Adrenal gland (tissue), 12 donors: Measurements from ENCODE around the gene TGFBR1. TPM values are rescaled to one million over a fixed set of nuclear protein-coding genes. Genes with fewer than 3 reads are reported as not detected.

ENCODE experiments used
- DNase-seq, 7 donors: peaks; one replicate each; pipeline ENCODE4 v3.0.0-alpha.2; 2019 to 2020
- H3K27ac ChIP-seq, 5 donors: fragments of 200-600 bp; sonication (generic) in 4 of 5; 1 replicate in 3 of 5; 2 replicates in 2 of 5; pipeline versions ENCODE4 v1.5.1 to v1.8.0; 2016 to 2020; ENCODE audit warnings: mild to moderate bottlenecking in 1 of 5
- H3K27me3 ChIP-seq: fragments of 200-600 bp; 2 replicates; pipeline ENCODE4 v1.8.0; 2021
- H3K36me3 ChIP-seq, 2 donors: fragments of 200-600 bp; replicated peaks in 1 of 2; 1 replicate in 1 of 2; 2 replicates in 1 of 2; pipeline versions ENCODE4 v1.5.1 to v1.8.0; 2018 to 2022
- H3K4me1 ChIP-seq, 2 donors: fragments of 200-600 bp; replicated peaks in 1 of 2; 1 replicate in 1 of 2; 2 replicates in 1 of 2; pipeline versions ENCODE4 v1.5.1 to v1.8.0; 2018 to 2021
- H3K4me3 ChIP-seq, 4 donors: fragments of 200-600 bp; sonication (generic) in 3 of 4; one replicate each; pipeline ENCODE4 v1.5.1; 2016 to 2018
- H3K9me3 ChIP-seq, 3 donors: fragments of 200-600 bp; sonication (generic) in 1 of 3; replicated peaks in 1 of 3; 1 replicate in 2 of 3; 2 replicates in 1 of 3; pipeline versions ENCODE4 v1.5.1 to v1.8.0; 2016 to 2021
- POLR2A ChIP-seq, 2 donors: fragments of 450-650 bp; IDR thresholded peaks; one replicate each; pipeline ENCODE4 v1.6.1; 2017; ENCODE audit warnings: antibody characterized with exemption in 2 of 2, mild to moderate bottlenecking in 2 of 2, moderate library complexity in 1 of 2
- WGBS, 4 donors: extraction: QIAGEN DNeasy Blood & Tissue Kit in 2 of 4; methylation state at CpG; one replicate each; pipeline versions ENCODE4 v1.1.5 to v1.1.7; 2013 to 2017; 5-methylcytosine and 5-hydroxymethylcytosine counted together
- intact Hi-C, 2 donors: fragments of 100-400 bp; cut with DNase I; formaldehyde crosslinking; loops; one replicate each; pipeline versions ENCODE4 v1.14.1 to v1.15.0; 2022 to 2023
- polyA plus RNA-seq, 3 donors: library from polyadenylated mRNA; stranded (reverse); fragments of 200-250 nt in 2 of 3; fragments of 350-450 nt in 1 of 3; fragmentation: Illumina TruSeq in 1 of 3; extraction: RNeasy Lipid Tissue Mini Kit (QIAGEN cat#74804) in 1 of 3; gene quantifications; one replicate each; pipeline ENCODE4 v1.2.3, GENCODE V29; 2013 to 2014
- total RNA-seq, 9 donors: library from RNA; depleted of rRNA in 4 of 9; stranded (reverse); fragments of >200 nt in 4 of 9; fragments of 120-200 nt in 1 of 9; fragmentation: NEBNext Ultra II Directional in 1 of 9; extraction: Animal tissue kit (Norgen Biotek cat#: 25700) in 1 of 9; gene quantifications; one replicate each; pipeline versions ENCODE4 v1.1.0 to v1.2.4, GENCODE V29; 2013 to 2023
- TF ChIP-seq, protein P1 (sequence below), 6 experiments: fragments of 450-650 bp in 4 of 6; fragments of 200-600 bp in 2 of 6; sonication (generic) in 1 of 6; IDR thresholded peaks; 1 replicate in 5 of 6; 2 replicates in 1 of 6; pipeline versions ENCODE4 v1.5.1 to v1.8.0; 2016 to 2021; ENCODE audit warnings: antibody characterized with exemption in 6 of 6, mild to moderate bottlenecking in 2 of 6, moderate library complexity in 1 of 6
- donor health status: healthy with polysubstance abuse.
- donor health status: Bipolar disorder and iron deficiency.
- donor health status: DM: yes; HTN: yes; CAD: no.
- donor health status: DM: no; HTN: no; CAD: no.
- donor health status: DM: no; HTN: no; CAD: no.
- donor health status: DM: yes; HTN: yes; CAD: no.

Gene TGFBR1
- total and polyA plus RNA-seq, 12 donors, result 5.5 to 38.5 (median 25.4) TPM

DNA sequence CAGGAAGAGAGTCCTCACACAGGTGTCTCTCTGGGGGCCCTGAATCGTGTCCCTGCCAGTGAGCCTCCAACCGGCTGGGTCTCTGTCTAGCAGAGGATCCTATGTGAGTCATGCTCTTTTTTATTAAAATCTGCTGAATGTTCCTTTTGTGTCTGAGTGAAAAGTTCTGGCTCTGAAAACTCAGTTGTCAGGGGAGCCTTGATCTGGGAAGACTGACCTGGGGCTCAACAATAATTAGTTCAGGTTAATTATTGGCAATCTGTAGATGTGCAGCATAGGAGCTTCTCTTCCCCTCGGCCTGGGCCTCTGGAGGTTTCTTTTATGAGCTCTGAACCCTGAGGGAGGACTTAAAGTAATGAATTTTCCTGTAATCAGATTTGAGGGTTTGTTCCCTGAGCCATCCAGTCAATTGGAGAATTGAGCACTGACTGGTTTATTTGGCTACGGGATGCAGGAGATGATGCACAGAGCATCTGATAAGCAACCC is 71.7 kb downstream of the TGFBR1 start:
- WGBS, 4 donors, result 58 to 71% (median 64%) methylated on average over 4 of the region's 4 CpGs
- no peak overlapping the region for H3K4me3 ChIP-seq
- H3K4me1 ChIP-seq, result no peaks in the 10 kb centered on the region
- TF ChIP-seq, protein P1, sequence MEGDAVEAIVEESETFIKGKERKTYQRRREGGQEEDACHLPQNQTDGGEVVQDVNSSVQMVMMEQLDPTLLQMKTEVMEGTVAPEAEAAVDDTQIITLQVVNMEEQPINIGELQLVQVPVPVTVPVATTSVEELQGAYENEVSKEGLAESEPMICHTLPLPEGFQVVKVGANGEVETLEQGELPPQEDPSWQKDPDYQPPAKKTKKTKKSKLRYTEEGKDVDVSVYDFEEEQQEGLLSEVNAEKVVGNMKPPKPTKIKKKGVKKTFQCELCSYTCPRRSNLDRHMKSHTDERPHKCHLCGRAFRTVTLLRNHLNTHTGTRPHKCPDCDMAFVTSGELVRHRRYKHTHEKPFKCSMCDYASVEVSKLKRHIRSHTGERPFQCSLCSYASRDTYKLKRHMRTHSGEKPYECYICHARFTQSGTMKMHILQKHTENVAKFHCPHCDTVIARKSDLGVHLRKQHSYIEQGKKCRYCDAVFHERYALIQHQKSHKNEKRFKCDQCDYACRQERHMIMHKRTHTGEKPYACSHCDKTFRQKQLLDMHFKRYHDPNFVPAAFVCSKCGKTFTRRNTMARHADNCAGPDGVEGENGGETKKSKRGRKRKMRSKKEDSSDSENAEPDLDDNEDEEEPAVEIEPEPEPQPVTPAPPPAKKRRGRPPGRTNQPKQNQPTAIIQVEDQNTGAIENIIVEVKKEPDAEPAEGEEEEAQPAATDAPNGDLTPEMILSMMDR (IDR thresholded peaks at IDR 0.05), result no peak
- no peak for TF ChIP-seq POLR2A (IDR thresholded peaks at IDR 0.05)
- no peak for DNase-seq
- H3K27me3 ChIP-seq, result no peaks in the 10 kb centered on the region
- intact Hi-C loops, result loop anchor here in 1 of 2 donors (10.0 kb wide), 1 partner anchor 1418 kb away; no protein-coding TSS in a partner anchor
- no peak overlapping the region for H3K27ac ChIP-seq
- H3K9me3 ChIP-seq, result no peaks in the 10 kb centered on the region
- no peaks in the 10 kb centered on the region for H3K36me3 ChIP-seq

- TF ChIP-seq POLR2A (IDR thresholded peaks at IDR 0.05), result no peak
- TF ChIP-seq, protein P1 (IDR thresholded peaks at IDR 0.05), result no peak
- no peaks in the 10 kb centered on the region for H3K9me3 ChIP-seq
- no peaks in the 10 kb centered on the region for H3K4me1 ChIP-seq
- no peak overlapping the region for H3K27ac ChIP-seq
- intact Hi-C loops, result loop anchor here in 1 of 2 donors (10.0 kb wide), 1 partner anchor 1417 kb away; no protein-coding TSS in a partner anchor
- no peaks in the 10 kb centered on the region for H3K27me3 ChIP-seq
- DNase-seq, result no peak
- H3K4me3 ChIP-seq, result no peak overlapping the region
- 83 to 91% (median 89%) methylated on average over 8 of the region's 8 CpGs for WGBS, 4 donors
- H3K36me3 ChIP-seq, result no peaks in the 10 kb centered on the region
Measured at GRCh38 chr9:99177576-99178366, 72.9 kb downstream of the TGFBR1 start.

DNA sequence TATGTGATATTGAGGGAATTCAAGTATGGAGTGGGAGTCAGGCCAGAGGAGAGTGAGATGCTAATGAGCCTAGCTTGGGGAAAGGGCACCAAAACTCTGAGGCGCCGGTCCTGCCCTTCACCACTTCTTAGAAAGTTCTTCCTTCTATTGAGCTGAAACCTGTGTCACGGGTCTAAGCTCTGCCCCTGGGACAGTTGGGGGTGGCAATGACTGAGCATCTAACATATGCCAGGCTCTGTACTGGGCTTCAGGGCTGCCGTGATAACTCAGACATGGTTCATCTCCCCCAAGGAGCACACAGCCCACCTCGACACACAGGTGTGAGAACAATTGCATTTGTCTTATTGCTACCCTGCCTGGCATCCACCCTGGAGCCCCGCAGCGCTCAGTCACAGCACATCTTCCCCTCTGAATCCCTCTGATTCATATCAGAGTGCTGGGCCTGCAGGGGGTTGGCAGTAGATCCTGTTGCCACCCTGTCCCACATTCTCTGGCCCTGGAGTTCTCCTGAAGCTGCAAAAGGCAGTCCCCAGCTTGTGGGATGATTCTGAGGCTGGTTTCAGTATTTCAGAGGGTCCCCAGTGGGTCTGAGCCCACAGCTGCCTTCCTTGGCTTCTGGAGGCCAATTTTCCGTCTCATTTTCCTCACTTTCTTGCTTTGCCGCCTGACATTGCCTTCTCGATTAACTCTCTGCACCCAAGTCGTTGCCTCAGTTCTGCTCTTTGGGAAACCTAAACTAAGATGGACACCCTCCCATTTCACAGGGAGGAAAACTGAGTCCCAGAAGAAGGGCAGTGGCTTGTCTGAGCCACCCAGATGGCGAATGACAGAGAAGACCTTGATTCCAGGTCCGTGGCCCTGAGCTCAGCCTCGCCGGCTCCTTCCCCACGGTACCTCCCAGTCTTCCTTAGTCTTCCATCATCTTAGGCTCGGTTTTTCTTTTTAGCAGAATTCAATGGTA is 74.3 kb downstream of the TGFBR1 start:
- no peaks in the 10 kb centered on the region for H3K4me1 ChIP-seq
- DNase-seq, result no peak
- TF ChIP-seq POLR2A (IDR thresholded peaks at IDR 0.05), result no peak
- TF ChIP-seq, protein P1 (IDR thresholded peaks at IDR 0.05), result no peak
- intact Hi-C loops, result loop anchor here in 1 of 2 donors (10.0 kb wide), 1 partner anchor 1416 kb away; no protein-coding TSS in a partner anchor
- H3K27me3 ChIP-seq, result no peaks in the 10 kb centered on the region
- no peaks in the 10 kb centered on the region for H3K36me3 ChIP-seq
- WGBS, 4 donors, result 88 to 90% (median 89%) methylated on average over 17 of the region's 17 CpGs
- H3K9me3 ChIP-seq, result no peaks in the 10 kb centered on the region
- H3K4me3 ChIP-seq, result no peak overlapping the region
- H3K27ac ChIP-seq, result no peak overlapping the region

- intact Hi-C loops, result no loop called here
- TF ChIP-seq POLR2A (IDR thresholded peaks at IDR 0.05), result no peak
- TF ChIP-seq, protein P1 (IDR thresholded peaks at IDR 0.05), result no peak
- 95 to 100% (median 97%) methylated on average over 1 of the region's 1 CpG for WGBS, 4 donors
Measured at GRCh38 chr9:99180199-99180598, 75.3 kb downstream of the TGFBR1 start.

More at GRCh38 chr9:99180199-99180598, 75.3 kb downstream of the TGFBR1 start:
- peaks cover 4 to 8% of the 10 kb centered on the region in 2 donors for H3K4me1 ChIP-seq
- no peak overlapping the region for H3K4me3 ChIP-seq
- no peaks in the 10 kb centered on the region for H3K36me3 ChIP-seq
- H3K27me3 ChIP-seq, result no peaks in the 10 kb centered on the region
- no peak overlapping the region for H3K27ac ChIP-seq
- no peaks in the 10 kb centered on the region for H3K9me3 ChIP-seq
- no peak for DNase-seq
